HL-60 (cell line): ENCODE results near the gene BRK1.

ENCODE experiments used
- GABPA ChIP-seq: IDR thresholded peaks from 2 replicates; pipeline ENCODE4 v1.6.1; 2012; ENCODE audit warnings: low read depth
- POLR2AphosphoS5 ChIP-seq: IDR thresholded peaks from 2 replicates; pipeline ENCODE4 v1.6.1; 2012; ENCODE audit warnings: low read depth
- SPI1 ChIP-seq: IDR thresholded peaks from 2 replicates; pipeline ENCODE4 v1.6.1; 2012; ENCODE audit warnings: low read depth, mild to moderate bottlenecking, borderline replicate concordance
- TF ChIP-seq, protein P1 (sequence below): IDR thresholded peaks from one replicate; pipeline ENCODE4 v1.5.1; 2011; ENCODE audit warnings: low read length, control low read depth, inconsistent platforms; ENCODE audit not compliant: insufficient read depth
- TF ChIP-seq, protein P2 (sequence below): IDR thresholded peaks from 2 replicates; pipeline ENCODE4 v1.6.1; 2012; ENCODE audit warnings: low read depth; ENCODE audit not compliant: insufficient replicate concordance

DNA sequence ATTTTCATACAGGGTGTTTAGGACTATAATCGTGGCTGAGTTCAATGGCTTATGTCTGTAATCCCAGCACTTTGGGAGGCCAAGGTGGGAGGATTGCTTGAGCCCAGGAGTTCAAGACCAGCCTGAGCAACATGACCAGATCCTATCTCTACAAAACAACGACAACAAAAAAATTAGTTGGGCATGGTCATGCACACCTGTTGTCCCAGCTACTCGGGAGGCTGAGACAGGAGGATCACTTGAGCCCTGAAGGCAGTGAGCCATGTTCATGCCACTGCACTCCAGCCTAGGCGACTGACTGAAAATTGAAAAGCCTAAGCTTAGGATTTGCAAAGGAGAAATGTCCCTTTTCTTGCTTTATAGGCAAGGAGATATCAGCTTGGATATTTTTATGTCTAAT, 1.5 kb downstream of the BRK1 start:
- TF ChIP-seq, protein P1, sequence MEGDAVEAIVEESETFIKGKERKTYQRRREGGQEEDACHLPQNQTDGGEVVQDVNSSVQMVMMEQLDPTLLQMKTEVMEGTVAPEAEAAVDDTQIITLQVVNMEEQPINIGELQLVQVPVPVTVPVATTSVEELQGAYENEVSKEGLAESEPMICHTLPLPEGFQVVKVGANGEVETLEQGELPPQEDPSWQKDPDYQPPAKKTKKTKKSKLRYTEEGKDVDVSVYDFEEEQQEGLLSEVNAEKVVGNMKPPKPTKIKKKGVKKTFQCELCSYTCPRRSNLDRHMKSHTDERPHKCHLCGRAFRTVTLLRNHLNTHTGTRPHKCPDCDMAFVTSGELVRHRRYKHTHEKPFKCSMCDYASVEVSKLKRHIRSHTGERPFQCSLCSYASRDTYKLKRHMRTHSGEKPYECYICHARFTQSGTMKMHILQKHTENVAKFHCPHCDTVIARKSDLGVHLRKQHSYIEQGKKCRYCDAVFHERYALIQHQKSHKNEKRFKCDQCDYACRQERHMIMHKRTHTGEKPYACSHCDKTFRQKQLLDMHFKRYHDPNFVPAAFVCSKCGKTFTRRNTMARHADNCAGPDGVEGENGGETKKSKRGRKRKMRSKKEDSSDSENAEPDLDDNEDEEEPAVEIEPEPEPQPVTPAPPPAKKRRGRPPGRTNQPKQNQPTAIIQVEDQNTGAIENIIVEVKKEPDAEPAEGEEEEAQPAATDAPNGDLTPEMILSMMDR, result no peak
- TF ChIP-seq POLR2AphosphoS5 (no peak), GABPA (no peak), SPI1 (no peak)
- TF ChIP-seq, protein P2, sequence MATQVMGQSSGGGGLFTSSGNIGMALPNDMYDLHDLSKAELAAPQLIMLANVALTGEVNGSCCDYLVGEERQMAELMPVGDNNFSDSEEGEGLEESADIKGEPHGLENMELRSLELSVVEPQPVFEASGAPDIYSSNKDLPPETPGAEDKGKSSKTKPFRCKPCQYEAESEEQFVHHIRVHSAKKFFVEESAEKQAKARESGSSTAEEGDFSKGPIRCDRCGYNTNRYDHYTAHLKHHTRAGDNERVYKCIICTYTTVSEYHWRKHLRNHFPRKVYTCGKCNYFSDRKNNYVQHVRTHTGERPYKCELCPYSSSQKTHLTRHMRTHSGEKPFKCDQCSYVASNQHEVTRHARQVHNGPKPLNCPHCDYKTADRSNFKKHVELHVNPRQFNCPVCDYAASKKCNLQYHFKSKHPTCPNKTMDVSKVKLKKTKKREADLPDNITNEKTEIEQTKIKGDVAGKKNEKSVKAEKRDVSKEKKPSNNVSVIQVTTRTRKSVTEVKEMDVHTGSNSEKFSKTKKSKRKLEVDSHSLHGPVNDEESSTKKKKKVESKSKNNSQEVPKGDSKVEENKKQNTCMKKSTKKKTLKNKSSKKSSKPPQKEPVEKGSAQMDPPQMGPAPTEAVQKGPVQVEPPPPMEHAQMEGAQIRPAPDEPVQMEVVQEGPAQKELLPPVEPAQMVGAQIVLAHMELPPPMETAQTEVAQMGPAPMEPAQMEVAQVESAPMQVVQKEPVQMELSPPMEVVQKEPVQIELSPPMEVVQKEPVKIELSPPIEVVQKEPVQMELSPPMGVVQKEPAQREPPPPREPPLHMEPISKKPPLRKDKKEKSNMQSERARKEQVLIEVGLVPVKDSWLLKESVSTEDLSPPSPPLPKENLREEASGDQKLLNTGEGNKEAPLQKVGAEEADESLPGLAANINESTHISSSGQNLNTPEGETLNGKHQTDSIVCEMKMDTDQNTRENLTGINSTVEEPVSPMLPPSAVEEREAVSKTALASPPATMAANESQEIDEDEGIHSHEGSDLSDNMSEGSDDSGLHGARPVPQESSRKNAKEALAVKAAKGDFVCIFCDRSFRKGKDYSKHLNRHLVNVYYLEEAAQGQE, result no peak
